ENCODE measurements around the gene CERS3.

DNA sequence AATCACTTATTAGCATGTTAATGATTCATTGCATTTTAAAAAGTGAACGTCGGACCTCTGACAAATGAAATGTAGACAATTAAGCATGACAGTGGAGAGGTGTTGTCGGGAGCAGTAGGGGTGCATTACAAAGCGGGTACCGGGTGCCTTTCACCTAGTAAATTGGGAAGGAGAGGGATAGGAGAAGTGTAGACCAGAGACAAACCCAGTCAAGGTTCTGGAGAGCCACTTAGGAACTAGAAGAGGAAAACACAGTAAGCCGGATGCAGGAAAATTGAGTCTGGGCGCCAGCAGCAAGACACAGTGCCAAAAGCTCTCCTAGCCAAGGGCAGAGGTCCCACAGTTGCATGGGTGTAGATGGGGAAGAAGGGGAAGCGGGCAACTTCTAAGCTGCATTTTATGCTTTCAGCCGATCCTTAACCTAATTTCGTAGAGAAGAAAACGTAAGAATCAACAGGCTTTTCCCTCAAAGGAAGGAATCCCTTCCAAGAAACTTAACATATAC is 3.1 kb upstream of the CERS3 start:
- TF ChIP-seq, protein P1, sequence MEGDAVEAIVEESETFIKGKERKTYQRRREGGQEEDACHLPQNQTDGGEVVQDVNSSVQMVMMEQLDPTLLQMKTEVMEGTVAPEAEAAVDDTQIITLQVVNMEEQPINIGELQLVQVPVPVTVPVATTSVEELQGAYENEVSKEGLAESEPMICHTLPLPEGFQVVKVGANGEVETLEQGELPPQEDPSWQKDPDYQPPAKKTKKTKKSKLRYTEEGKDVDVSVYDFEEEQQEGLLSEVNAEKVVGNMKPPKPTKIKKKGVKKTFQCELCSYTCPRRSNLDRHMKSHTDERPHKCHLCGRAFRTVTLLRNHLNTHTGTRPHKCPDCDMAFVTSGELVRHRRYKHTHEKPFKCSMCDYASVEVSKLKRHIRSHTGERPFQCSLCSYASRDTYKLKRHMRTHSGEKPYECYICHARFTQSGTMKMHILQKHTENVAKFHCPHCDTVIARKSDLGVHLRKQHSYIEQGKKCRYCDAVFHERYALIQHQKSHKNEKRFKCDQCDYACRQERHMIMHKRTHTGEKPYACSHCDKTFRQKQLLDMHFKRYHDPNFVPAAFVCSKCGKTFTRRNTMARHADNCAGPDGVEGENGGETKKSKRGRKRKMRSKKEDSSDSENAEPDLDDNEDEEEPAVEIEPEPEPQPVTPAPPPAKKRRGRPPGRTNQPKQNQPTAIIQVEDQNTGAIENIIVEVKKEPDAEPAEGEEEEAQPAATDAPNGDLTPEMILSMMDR (optimal IDR thresholded peaks at IDR 0.05 in 1 of 3, IDR thresholded peaks at IDR 0.05 in 1 of 3, conservative IDR thresholded peaks at IDR 0.05 in 1 of 3; ENCODE audit: extremely low read depth in 1 of 3, insufficient read depth in 2 of 3, low read length in 3 of 3) = no peak
- no peak for TF ChIP-seq EZH2 (IDR thresholded peaks at IDR 0.05; ENCODE audit: low read length)
